ENCODE measurements around the gene BRD3. TPM values are rescaled to one million over a fixed set of nuclear protein-coding genes. Genes with fewer than 3 reads are reported as not detected.

The BRD3 gene
- polyA plus RNA-seq, 3 donors = 16.4 to 18.2 (median 17.1) TPM

DNA sequence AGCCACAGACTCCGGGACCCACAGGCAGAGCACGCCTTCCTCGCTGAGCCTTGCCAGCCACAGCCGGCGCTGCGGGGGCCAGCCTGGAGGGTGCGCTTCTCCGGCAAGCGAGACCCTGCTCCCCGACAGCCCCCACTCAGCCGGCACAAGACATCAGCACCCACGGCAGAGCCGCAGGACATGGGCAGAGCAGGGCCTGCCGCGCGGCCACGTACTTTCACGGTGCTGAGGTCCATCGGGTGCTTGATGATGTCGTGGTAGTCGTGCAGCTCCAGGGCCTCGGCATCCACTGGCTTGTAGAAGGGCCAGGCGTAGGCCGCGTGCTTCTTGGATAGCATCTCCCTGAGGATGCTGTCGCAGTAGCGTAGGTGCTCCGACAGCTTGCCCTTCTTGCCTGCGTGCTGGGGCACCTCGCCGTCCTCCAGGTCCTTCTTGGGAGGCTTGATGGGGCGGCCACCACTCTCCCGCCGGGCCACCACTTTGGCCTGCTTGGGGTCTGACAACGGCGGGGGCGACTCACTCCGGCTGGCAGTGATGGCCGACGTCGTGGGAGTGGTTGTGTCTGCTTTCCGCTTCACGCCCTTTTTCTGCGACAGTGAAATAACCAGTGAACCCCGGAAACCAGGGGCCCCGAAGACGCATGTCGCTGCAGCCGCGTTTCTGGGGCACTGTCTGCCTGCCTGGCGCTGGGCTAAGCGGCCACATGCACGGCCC, 19.8 kb downstream of the BRD3 start:
- no peak for TF ChIP-seq CTCF (IDR thresholded peaks at IDR 0.05)
- Histone ChIP-seq H3K27ac (ENCODE audit: low read depth in 1 of 2, low read length in 2 of 2) (no peak overlapping the region), H3K9ac (ENCODE audit: insufficient read depth, low read length, poor library complexity, severe bottlenecking) (no peak overlapping the region), H3K36me3 (replicated peaks in 1 of 2; ENCODE audit: control insufficient read depth in 1 of 2, insufficient read depth in 2 of 2, low read length in 2 of 2) (peaks cover 96 to 100% of the 10 kb centered on the region in 2 donors), H3K4me1 (ENCODE audit: control insufficient read depth in 1 of 2, insufficient read depth in 2 of 2, low read length in 2 of 2) (no peaks in the 10 kb centered on the region), H3K9me3 (replicated peaks in 1 of 2; ENCODE audit: control insufficient read depth in 1 of 2, insufficient read depth in 1 of 2, low read length in 2 of 2) (no peaks in the 10 kb centered on the region), H2AFZ (ENCODE audit: insufficient read depth, low read depth, low read length, poor library complexity, severe bottlenecking) (no peak overlapping the region), H3K79me2 (ENCODE audit: insufficient read depth, low read length) (peaks cover 11% of the 10 kb centered on the region), H3K27me3 (ENCODE audit: control insufficient read depth in 2 of 2, insufficient read depth in 2 of 2, low read length in 2 of 2) (no peaks in the 10 kb centered on the region), H3K4me2 (replicated peaks; ENCODE audit: extremely low read depth, low read length, poor library complexity, severe bottlenecking) (no peak overlapping the region), H4K20me1 (ENCODE audit: insufficient read depth, low read length) (peaks cover 91% of the 10 kb centered on the region), H3K4me3 (replicated peaks in 1 of 3; ENCODE audit: low read depth in 2 of 3, low read length in 3 of 3) (no peak overlapping the region)
- H3K4me1 Mint-ChIP-seq = peaks cover 15% of the 10 kb centered on the region
- no peak overlapping the region for H3K4me3 Mint-ChIP-seq
- 97% methylated on average over 48 of the region's 53 CpGs for WGBS (ENCODE audit: insufficient coverage)
- H3K36me3 Mint-ChIP-seq = peaks cover 85 to 100% of the 10 kb centered on the region in 2 donors
- H3K27ac Mint-ChIP-seq = no peak overlapping the region
- intact Hi-C loops (cut with micrococcal nuclease) = no loop called here
- no peak for DNase-seq
- H3K9me3 Mint-ChIP-seq = peaks cover 0 to 2% (median 0%) of the 10 kb centered on the region in 7 donors
- peaks cover 0 to 2% (median 0%) of the 10 kb centered on the region in 3 donors for H3K27me3 Mint-ChIP-seq (ENCODE audit: low read depth in 3 of 3)

DNA sequence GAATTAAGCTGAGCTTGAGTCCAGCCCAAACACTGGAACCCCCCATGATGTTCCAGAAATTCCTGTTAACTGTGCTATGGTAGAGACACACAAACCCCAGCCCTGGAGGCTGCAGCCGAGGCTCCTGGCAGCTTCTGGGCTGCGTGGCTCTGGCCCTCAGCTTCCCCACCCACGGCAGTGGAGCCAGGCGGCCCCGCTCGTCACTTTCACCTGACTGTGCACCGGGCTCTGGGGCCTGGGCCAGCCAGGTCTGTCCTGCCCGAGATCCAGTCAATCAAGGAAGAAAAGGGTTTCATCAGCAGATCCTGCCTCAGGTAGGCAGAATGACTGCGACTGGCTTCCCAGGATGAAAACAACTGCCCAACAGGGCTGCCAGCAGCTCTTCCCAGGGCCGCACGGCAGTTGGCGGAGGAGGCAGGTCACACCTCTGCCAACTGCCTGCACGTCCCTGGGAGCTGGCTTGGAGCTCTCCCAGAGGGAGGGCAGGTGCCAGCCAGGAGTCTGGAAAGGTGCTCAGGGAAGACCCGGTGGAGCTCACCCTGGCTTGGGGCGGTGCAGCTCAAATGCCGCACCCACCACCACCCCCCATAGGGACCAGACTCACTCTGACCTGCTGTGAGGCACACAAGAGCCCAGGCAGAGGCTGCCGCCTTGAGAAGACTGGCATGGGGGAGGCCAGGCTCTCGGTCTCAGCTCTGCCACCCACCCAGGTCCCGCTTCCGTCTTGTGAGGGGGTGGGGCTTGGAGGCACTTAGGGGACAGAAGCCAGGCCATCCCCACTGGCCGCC, 20.7 kb downstream of the BRD3 start:
- peaks cover 10% of the 10 kb centered on the region for H3K79me2 ChIP-seq (ENCODE audit: insufficient read depth, low read length)
- H3K4me3 ChIP-seq (replicated peaks in 1 of 3; ENCODE audit: low read depth in 2 of 3, low read length in 3 of 3) = no peak overlapping the region
- intact Hi-C loops (cut with micrococcal nuclease) = no loop called here
- no peak for DNase-seq
- no peaks in the 10 kb centered on the region for H3K27me3 ChIP-seq (ENCODE audit: control insufficient read depth in 2 of 2, insufficient read depth in 2 of 2, low read length in 2 of 2)
- peaks cover 0 to 2% (median 0%) of the 10 kb centered on the region in 7 donors for H3K9me3 Mint-ChIP-seq
- H3K36me3 ChIP-seq (replicated peaks in 1 of 2; ENCODE audit: control insufficient read depth in 1 of 2, insufficient read depth in 2 of 2, low read length in 2 of 2) = peaks cover 91 to 97% of the 10 kb centered on the region in 2 donors
- no peak overlapping the region for H3K27ac Mint-ChIP-seq
- H3K9me3 ChIP-seq (replicated peaks in 1 of 2; ENCODE audit: control insufficient read depth in 1 of 2, insufficient read depth in 1 of 2, low read length in 2 of 2) = no peaks in the 10 kb centered on the region
- peaks cover 84% of the 10 kb centered on the region for H4K20me1 ChIP-seq (ENCODE audit: insufficient read depth, low read length)
- no peak overlapping the region for H3K27ac ChIP-seq (ENCODE audit: low read depth in 1 of 2, low read length in 2 of 2)
- no peak overlapping the region for H3K4me3 Mint-ChIP-seq
- no peaks in the 10 kb centered on the region for H3K4me1 ChIP-seq (ENCODE audit: control insufficient read depth in 1 of 2, insufficient read depth in 2 of 2, low read length in 2 of 2)
- H3K9ac ChIP-seq (ENCODE audit: insufficient read depth, low read length, poor library complexity, severe bottlenecking) = no peak overlapping the region
- peaks cover 15% of the 10 kb centered on the region for H3K4me1 Mint-ChIP-seq
- peaks cover 0 to 2% (median 0%) of the 10 kb centered on the region in 3 donors for H3K27me3 Mint-ChIP-seq (ENCODE audit: low read depth in 3 of 3)
- peaks cover 80 to 100% of the 10 kb centered on the region in 2 donors for H3K36me3 Mint-ChIP-seq
- TF ChIP-seq CTCF (IDR thresholded peaks at IDR 0.05) = no peak
- no peak overlapping the region for H2AFZ ChIP-seq (ENCODE audit: insufficient read depth, low read depth, low read length, poor library complexity, severe bottlenecking)
- H3K4me2 ChIP-seq (replicated peaks; ENCODE audit: extremely low read depth, low read length, poor library complexity, severe bottlenecking) = no peak overlapping the region
- 92% methylated on average over 17 of the region's 21 CpGs for WGBS (ENCODE audit: insufficient coverage)
